Measurements from ENCODE around the gene CEP128. TPM values are rescaled to one million over a fixed set of nuclear protein-coding genes. Genes with fewer than 3 reads are reported as not detected.

The CEP128 gene
- total RNA-seq, 1 experiment from 2014 or later = 28.3 TPM

DNA sequence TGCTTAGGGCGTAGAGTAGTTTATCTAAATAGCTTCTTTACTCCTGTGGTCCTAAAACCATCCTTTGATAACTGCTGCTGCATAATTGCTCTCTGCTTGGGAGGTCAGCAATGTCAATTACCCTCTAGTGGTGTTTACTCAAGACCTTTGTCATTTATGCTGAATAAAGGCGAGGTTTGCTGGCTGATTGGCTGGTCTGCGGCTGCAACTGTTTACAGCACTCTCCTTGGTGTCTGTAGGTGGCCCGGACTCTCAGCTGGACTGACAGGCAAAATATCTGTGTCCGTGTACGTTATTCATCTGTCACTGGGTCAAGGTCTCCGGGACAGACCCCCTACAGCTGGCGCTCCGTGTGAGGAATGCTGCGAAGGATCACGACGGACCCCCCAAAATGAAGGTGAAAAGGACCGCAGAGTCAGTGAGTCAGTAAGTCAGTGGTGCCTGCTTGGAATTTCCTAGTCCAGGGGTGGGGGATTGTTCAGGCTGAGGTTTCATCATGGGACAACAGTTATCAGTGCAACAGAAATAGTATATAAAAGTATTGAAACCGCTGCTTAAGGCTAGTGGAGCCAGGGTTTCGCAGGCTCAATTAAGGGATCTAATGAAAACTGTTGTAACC lies 476.9 kb downstream of the CEP128 start:
- no peaks in the 10 kb centered on the region for H3K27me3 ChIP-seq (ENCODE audit: low read length)
- no peak overlapping the region for H2AFZ ChIP-seq (ENCODE audit: low read length)
- no peaks in the 10 kb centered on the region for H3K9me2 ChIP-seq (replicated peaks; ENCODE audit: insufficient read depth, low read length)
- no peak overlapping the region for H3K27ac ChIP-seq (ENCODE audit: low read length)
- H3K36me3 ChIP-seq (ENCODE audit: insufficient read depth, low read length) = no peaks in the 10 kb centered on the region
- H4K20me1 ChIP-seq (ENCODE audit: insufficient read depth, low read depth, low read length) = no peaks in the 10 kb centered on the region
- H3K4me3 ChIP-seq (ENCODE audit: low read length) = no peak overlapping the region
- H3K9ac ChIP-seq (ENCODE audit: low read length) = no peak overlapping the region
- DNase-seq = no peak
- no peaks in the 10 kb centered on the region for H3K9me3 ChIP-seq (ENCODE audit: low read length)
- H3K4me2 ChIP-seq (ENCODE audit: low read depth, low read length, poor library complexity, severe bottlenecking) = no peak overlapping the region
- no peaks in the 10 kb centered on the region for H3K4me1 ChIP-seq (ENCODE audit: low read length)
- no peaks in the 10 kb centered on the region for H3K79me2 ChIP-seq (ENCODE audit: low read length)

DNA sequence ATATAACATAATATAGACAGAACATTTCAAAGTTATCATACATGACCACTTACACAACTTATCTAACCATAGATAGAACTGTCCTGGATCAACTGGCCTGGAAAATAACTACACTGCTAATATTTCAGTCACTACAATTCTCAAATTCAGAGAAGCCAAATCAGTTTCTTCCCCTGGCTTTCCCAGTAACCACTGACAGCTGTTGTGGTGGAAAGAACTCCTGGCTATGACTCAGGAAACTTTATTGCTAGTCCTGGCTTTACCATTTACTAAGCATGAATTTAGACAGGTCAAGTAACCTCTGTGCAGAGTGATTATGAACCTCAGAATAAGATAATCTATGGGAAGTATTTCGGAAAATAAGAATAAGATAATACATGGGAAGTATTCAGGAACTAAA lies 485.3 kb downstream of the CEP128 start:
- Histone ChIP-seq H3K4me2 (ENCODE audit: low read depth, low read length, poor library complexity, severe bottlenecking) (no peak overlapping the region), H3K79me2 (ENCODE audit: low read length) (no peaks in the 10 kb centered on the region), H3K9me2 (replicated peaks; ENCODE audit: insufficient read depth, low read length) (no peaks in the 10 kb centered on the region), H3K9me3 (ENCODE audit: low read length) (peaks cover 2% of the 10 kb centered on the region), H3K27ac (ENCODE audit: low read length) (no peak overlapping the region), H2AFZ (ENCODE audit: low read length) (no peak overlapping the region), H3K9ac (ENCODE audit: low read length) (no peak overlapping the region), H3K4me3 (ENCODE audit: low read length) (no peak overlapping the region), H3K4me1 (ENCODE audit: low read length) (no peaks in the 10 kb centered on the region), H4K20me1 (ENCODE audit: insufficient read depth, low read depth, low read length) (no peaks in the 10 kb centered on the region), H3K36me3 (ENCODE audit: insufficient read depth, low read length) (no peaks in the 10 kb centered on the region; the same call in 1 of the 2 replicates), H3K27me3 (ENCODE audit: low read length) (no peaks in the 10 kb centered on the region)
- DNase-seq = no peak

DNA sequence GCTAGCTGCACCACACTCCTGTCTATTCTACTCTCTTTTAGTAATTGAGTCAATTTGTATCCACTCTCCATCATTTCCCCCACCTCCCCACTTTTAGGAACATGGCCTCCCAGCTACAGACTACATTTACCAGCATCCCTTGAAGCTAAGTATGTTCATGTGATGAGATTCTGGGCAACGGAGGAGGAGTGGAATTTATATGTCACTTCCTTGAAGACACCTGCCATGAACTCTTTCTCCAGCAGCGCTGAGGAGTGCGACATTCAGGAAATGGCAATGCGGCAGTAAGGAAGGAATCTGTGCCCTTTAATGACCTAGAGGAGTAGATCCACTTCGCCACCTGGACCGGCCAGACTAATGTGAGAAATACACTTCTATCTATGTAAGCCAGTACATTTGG lies 486.5 kb downstream of the CEP128 start:
- no peak overlapping the region for H3K9ac ChIP-seq (ENCODE audit: low read length)
- H3K9me2 ChIP-seq (replicated peaks; ENCODE audit: insufficient read depth, low read length) = no peaks in the 10 kb centered on the region

DNA sequence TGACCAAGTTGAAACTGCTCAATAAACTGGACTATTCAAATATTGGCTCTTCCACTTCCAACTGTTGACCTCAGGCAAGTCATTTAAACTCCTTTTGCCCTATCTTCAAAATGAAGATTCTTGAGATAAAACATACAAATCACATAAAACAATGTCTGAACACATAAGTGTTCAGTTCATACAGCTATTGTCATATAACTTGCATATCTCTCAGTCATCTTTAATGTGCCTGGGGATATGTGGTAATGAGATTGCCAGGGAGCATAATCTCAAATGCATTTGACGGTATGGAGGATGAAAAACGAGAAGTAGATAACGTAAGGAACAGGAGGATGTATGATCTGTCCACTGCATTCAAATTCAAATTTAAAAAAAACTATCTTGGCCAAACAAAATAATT lies 493.3 kb downstream of the CEP128 start:
- Histone ChIP-seq H3K79me2 (ENCODE audit: low read length) (no peaks in the 10 kb centered on the region), H2AFZ (ENCODE audit: low read length) (no peak overlapping the region), H3K9me3 (ENCODE audit: low read length) (peaks cover 11% of the 10 kb centered on the region), H3K9ac (ENCODE audit: low read length) (no peak overlapping the region), H3K27ac (ENCODE audit: low read length) (no peak overlapping the region), H3K36me3 (ENCODE audit: insufficient read depth, low read length) (no peaks in the 10 kb centered on the region; the same call in 1 of the 2 replicates), H3K4me2 (ENCODE audit: low read depth, low read length, poor library complexity, severe bottlenecking) (no peak overlapping the region), H4K20me1 (ENCODE audit: insufficient read depth, low read depth, low read length) (no peaks in the 10 kb centered on the region), H3K4me1 (ENCODE audit: low read length) (no peaks in the 10 kb centered on the region), H3K27me3 (ENCODE audit: low read length) (no peaks in the 10 kb centered on the region), H3K4me3 (ENCODE audit: low read length) (no peak overlapping the region), H3K9me2 (replicated peaks; ENCODE audit: insufficient read depth, low read length) (no peaks in the 10 kb centered on the region)
- no peak for DNase-seq

More for the DNA sequence above, 486.5 kb downstream of the CEP128 start:
- Histone ChIP-seq H3K4me1 (ENCODE audit: low read length) (no peaks in the 10 kb centered on the region), H3K79me2 (ENCODE audit: low read length) (no peaks in the 10 kb centered on the region), H4K20me1 (ENCODE audit: insufficient read depth, low read depth, low read length) (no peaks in the 10 kb centered on the region), H3K27me3 (ENCODE audit: low read length) (no peaks in the 10 kb centered on the region), H3K4me3 (ENCODE audit: low read length) (no peak overlapping the region), H2AFZ (ENCODE audit: low read length) (no peak overlapping the region), H3K4me2 (ENCODE audit: low read depth, low read length, poor library complexity, severe bottlenecking) (no peak overlapping the region), H3K27ac (ENCODE audit: low read length) (no peak overlapping the region), H3K9me3 (ENCODE audit: low read length) (peaks cover 11% of the 10 kb centered on the region), H3K36me3 (ENCODE audit: insufficient read depth, low read length) (no peaks in the 10 kb centered on the region; the same call in 1 of the 2 replicates)
- no peak for DNase-seq

DNA sequence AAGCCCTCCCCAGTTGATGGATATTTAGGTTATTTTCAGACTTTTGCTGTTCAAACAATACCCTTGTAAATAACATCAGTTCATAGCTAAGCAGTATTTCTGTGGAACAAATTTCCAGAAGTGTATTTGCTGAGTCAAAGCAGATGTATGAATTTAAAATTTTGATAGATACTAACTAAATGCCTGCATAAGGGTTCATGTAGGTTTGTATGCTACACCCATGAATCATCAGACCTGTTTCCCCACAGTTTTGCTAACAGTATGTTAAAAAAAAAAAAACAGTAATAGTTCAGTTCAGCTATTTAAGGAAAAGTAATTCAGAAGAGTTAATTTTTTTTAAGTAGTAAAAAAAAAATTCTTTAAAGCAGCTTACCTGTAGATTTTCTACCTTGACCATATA lies 494.1 kb downstream of the CEP128 start:
- H3K9ac ChIP-seq (ENCODE audit: low read length) = no peak overlapping the region
- H3K36me3 ChIP-seq (ENCODE audit: insufficient read depth, low read length) = no peaks in the 10 kb centered on the region; the same call in 1 of the 2 replicates
- no peak overlapping the region for H3K27ac ChIP-seq (ENCODE audit: low read length)
- H4K20me1 ChIP-seq (ENCODE audit: insufficient read depth, low read depth, low read length) = no peaks in the 10 kb centered on the region
- H3K4me3 ChIP-seq (ENCODE audit: low read length) = no peak overlapping the region
- H3K9me3 ChIP-seq (ENCODE audit: low read length) = peaks cover 11% of the 10 kb centered on the region
- no peak for DNase-seq
- no peaks in the 10 kb centered on the region for H3K4me1 ChIP-seq (ENCODE audit: low read length)
- H2AFZ ChIP-seq (ENCODE audit: low read length) = no peak overlapping the region
- no peaks in the 10 kb centered on the region for H3K79me2 ChIP-seq (ENCODE audit: low read length)
- no peaks in the 10 kb centered on the region for H3K27me3 ChIP-seq (ENCODE audit: low read length)
- H3K9me2 ChIP-seq (replicated peaks; ENCODE audit: insufficient read depth, low read length) = no peaks in the 10 kb centered on the region
- no peak overlapping the region for H3K4me2 ChIP-seq (ENCODE audit: low read depth, low read length, poor library complexity, severe bottlenecking)

Small RNA genes within 50 kb of the gene (small RNA-seq; reads per million reads assigned to genes)
- not detected for gene AC022404.1

Other genes starting within 250 kb of the CEP128 start
- not detected in 2 replicates for gene TSHR, start 13.9 kb upstream of the CEP128 start, total RNA-seq (2014; rRNA removed; shearing (Covaris generic); ENCODE audit: low replicate concordance)